ENCODE data around the gene GPR137. TPM values are rescaled to one million over a fixed set of nuclear protein-coding genes. Genes with fewer than 3 reads are reported as not detected.
A peak's percentile ranks its signal among the peaks of the same experiment; 100 is the strongest.
"Not testable (repeated sequence)": the region's sequence is repeated elsewhere in the genome, so short reads cannot be mapped to it uniquely, and the experiment has no call there.

Gene GPR137
- total and polyA plus RNA-seq, 12 donors, result 16.4 to 43.0 (median 24.3) TPM

GRCh38 chr11:64313491-64314145, 28.0 kb downstream of the GPR137 start:
- WGBS, 2 donors, result 58 to 60% methylated on average over 18 of the region's 18 CpGs
- intact Hi-C loops (cut with DNase I), result no loop called here
- H3K9me3 ChIP-seq, result no peaks in the 10 kb centered on the region
- DNase-seq (peak; percentile 48 to 66), ATAC-seq (peak in 3 of 8 donors; percentile 0 to 16 (median 10))
- H3K4me3 ChIP-seq, result peak overlapping the region in 6 of 10 donors; percentile 28 to 42 (median 38)
- peak overlapping the region in 8 of 10 donors; percentile 53 to 77 (median 68) for H3K27ac ChIP-seq
- H3K4me1 ChIP-seq, result peaks cover 4 to 52% (median 27%) of the 10 kb centered on the region in 9 donors
- H3K36me3 ChIP-seq, result peaks cover 0 to 36% (median 19%) of the 10 kb centered on the region in 9 donors
- no peaks in the 10 kb centered on the region for H3K27me3 ChIP-seq
- TF ChIP-seq, protein P1, sequence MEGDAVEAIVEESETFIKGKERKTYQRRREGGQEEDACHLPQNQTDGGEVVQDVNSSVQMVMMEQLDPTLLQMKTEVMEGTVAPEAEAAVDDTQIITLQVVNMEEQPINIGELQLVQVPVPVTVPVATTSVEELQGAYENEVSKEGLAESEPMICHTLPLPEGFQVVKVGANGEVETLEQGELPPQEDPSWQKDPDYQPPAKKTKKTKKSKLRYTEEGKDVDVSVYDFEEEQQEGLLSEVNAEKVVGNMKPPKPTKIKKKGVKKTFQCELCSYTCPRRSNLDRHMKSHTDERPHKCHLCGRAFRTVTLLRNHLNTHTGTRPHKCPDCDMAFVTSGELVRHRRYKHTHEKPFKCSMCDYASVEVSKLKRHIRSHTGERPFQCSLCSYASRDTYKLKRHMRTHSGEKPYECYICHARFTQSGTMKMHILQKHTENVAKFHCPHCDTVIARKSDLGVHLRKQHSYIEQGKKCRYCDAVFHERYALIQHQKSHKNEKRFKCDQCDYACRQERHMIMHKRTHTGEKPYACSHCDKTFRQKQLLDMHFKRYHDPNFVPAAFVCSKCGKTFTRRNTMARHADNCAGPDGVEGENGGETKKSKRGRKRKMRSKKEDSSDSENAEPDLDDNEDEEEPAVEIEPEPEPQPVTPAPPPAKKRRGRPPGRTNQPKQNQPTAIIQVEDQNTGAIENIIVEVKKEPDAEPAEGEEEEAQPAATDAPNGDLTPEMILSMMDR (IDR thresholded peaks at IDR 0.05), result no peak

DNA sequence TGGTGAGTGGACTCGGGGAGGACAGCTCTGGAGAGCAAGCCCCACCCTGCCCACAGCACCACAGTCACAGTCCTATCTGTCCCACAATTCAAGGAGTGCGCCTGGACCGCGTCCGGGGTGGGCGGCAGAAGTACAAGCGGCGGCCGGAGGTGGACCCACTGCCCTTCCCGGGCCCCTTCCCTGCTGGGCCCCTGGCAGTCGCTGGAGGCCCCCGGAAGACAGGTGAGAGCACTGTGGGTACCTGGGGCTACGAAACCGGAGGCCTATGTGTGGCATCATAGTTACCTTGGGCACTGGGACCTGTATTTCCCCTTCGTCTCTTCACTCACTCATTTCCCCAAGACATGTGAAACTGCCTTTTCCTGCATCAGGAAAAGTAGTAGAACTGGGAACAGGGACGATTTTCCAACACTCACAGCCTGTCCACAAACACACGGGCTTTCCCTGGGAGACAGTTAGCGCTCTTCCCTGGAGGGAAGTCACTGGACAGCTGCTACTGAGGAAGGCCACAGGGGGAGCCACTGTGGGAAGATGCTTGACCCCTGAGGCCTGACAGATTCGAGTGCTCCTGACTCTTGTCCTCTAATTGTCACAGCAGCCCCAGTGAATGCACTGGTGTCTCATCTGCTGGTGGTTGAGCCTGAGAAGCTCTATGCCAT, 28.6 kb downstream of the GPR137 start:
- Histone ChIP-seq H3K9me3 (no peaks in the 10 kb centered on the region), H3K27ac (peak overlapping the region in 8 of 10 donors; percentile 53 to 77 (median 68)), H3K27me3 (no peaks in the 10 kb centered on the region), H3K4me3 (peak overlapping the region in 6 of 10 donors; percentile 28 to 42 (median 38)), H3K36me3 (peaks cover 0 to 32% (median 19%) of the 10 kb centered on the region in 9 donors), H3K4me1 (peaks cover 8 to 54% (median 34%) of the 10 kb centered on the region in 9 donors)
- TF ChIP-seq, protein P1 (IDR thresholded peaks at IDR 0.05), result peak in 2 of 9 donors; percentile 7 to 9
- intact Hi-C loops (cut with DNase I), result no loop called here
- ATAC-seq (no peak), DNase-seq (no peak)
- WGBS, 2 donors, result 79 to 83% methylated on average over 19 of the region's 19 CpGs

DNA sequence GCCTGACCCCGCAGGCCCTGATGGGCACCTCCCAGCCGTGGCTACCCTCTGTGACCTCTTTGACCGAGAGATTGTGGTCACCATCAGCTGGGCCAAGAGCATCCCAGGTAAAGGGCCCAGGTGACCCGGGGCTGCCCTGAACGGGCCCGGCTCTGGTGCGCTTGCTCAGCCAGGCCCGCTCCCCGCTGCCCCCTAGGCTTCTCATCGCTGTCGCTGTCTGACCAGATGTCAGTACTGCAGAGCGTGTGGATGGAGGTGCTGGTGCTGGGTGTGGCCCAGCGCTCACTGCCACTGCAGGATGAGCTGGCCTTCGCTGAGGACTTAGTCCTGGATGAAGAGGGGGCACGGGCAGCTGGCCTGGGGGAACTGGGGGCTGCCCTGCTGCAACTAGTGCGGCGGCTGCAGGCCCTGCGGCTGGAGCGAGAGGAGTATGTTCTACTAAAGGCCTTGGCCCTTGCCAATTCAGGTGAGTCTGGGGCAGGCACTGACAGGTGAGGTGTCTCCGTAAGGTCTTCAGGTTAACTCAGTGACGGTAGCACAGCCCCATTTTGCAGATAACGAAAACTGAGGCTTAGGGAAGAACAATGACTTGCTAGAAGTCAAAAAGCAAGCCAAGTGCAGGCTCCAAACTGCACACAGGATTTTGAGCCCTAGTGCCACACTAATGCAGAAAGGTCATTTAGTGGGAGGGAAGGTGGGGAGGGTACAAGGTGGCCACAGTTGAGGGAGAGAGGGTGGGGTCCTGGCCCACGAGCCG, 29.3 kb downstream of the GPR137 start:
- Histone ChIP-seq H3K9me3 (no peaks in the 10 kb centered on the region), H3K36me3 (peaks cover 0 to 35% (median 19%) of the 10 kb centered on the region in 9 donors), H3K27ac (peak overlapping the region in 5 of 10 donors; percentile 53 to 72 (median 65)), H3K4me1 (peaks cover 8 to 60% (median 38%) of the 10 kb centered on the region in 9 donors), H3K27me3 (no peaks in the 10 kb centered on the region), H3K4me3 (no peak overlapping the region)
- no peak for DNase-seq
- TF ChIP-seq, protein P1 (IDR thresholded peaks at IDR 0.05), result no peak
- 89 to 90% methylated on average over 24 of the region's 24 CpGs for WGBS, 2 donors
- ATAC-seq, result no peak
- intact Hi-C loops (cut with DNase I), result loop anchor here in 5 of 10 donors (5.0 kb wide), 2 partner anchors 37 to 42 kb away; partner anchors contain the start of gene RPS6KA4 (in 4 of the 5)

DNA sequence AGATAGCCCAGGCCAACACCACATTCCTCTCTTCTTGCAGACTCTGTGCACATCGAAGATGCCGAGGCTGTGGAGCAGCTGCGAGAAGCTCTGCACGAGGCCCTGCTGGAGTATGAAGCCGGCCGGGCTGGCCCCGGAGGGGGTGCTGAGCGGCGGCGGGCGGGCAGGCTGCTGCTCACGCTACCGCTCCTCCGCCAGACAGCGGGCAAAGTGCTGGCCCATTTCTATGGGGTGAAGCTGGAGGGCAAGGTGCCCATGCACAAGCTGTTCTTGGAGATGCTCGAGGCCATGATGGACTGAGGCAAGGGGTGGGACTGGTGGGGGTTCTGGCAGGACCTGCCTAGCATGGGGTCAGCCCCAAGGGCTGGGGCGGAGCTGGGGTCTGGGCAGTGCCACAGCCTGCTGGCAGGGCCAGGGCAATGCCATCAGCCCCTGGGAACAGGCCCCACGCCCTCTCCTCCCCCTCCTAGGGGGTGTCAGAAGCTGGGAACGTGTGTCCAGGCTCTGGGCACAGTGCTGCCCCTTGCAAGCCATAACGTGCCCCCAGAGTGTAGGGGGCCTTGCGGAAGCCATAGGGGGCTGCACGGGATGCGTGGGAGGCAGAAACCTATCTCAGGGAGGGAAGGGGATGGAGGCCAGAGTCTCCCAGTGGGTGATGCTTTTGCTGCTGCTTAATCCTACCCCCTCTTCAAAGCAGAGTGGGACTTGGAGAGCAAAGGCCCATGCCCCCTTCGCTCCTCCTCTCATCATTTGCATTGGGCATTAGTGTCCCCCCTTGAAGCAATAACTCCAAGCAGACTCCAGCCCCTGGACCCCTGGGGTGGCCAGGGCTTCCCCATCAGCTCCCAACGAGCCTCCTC, 30.2 kb downstream of the GPR137 start:
- peaks cover 0 to 42% (median 19%) of the 10 kb centered on the region in 9 donors for H3K36me3 ChIP-seq
- ATAC-seq, DNase-seq, H3K27me3 ChIP-seq, H3K9me3 ChIP-seq: not testable (repeated sequence)
- intact Hi-C loops (cut with DNase I), result loop anchor here in 5 of 10 donors (5.0 kb wide), 2 partner anchors 36 to 41 kb away; partner anchors contain the start of gene RPS6KA4 (in 4 of the 5)
- peaks cover 8 to 57% (median 38%) of the 10 kb centered on the region in 9 donors for H3K4me1 ChIP-seq
- H3K27ac ChIP-seq, result peak overlapping the region in 3 of 10 donors; percentile 91 to 98 (median 98)
- H3K4me3 ChIP-seq, result peak overlapping the region in 2 of 10 donors; percentile 66 to 80
- 77 to 82% methylated on average over 25 of the region's 25 CpGs for WGBS, 2 donors

Measured in heart right ventricle (tissue), 16 donors.